MM.1S (cell line): ENCODE measurements around the gene OR9Q1.

Source experiments
- EZH2 ChIP-seq: fragments of 300-600 bp; sonication (generic); optimal IDR thresholded peaks from 2 replicates; pipeline ENCODE3; 2017; ENCODE audit warnings: low read depth, mild to moderate bottlenecking, antibody characterized with exemption, low read length, mixed read lengths
- TF ChIP-seq, protein P1 (sequence below): fragments of 300-600 bp; sonication (generic); IDR thresholded peaks from 2 replicates; pipeline ENCODE4 v1.5.1; 2016; ENCODE audit warnings: antibody characterized with exemption, low read length, mixed read lengths

DNA sequence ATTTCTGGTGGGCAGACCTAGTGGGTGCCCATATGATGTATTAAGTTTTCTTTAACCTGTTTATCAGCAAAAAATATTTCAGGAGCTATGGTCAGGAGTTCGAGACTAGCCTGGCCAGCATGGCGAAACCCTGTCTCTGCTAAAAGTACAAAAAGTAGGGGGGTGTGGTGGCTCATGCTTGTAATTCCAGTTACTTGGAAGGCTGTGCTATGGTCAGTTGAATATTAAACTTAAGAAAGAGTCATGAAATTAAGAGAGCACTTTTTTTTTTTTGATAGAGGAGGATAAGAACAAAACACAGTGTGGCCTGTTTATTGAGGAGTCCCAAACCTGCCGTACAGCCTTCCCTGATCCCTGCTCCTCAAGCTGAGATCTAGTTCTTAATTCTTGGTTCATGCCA, 36.9 kb downstream of the OR9Q1 start:
- TF ChIP-seq, protein P1, sequence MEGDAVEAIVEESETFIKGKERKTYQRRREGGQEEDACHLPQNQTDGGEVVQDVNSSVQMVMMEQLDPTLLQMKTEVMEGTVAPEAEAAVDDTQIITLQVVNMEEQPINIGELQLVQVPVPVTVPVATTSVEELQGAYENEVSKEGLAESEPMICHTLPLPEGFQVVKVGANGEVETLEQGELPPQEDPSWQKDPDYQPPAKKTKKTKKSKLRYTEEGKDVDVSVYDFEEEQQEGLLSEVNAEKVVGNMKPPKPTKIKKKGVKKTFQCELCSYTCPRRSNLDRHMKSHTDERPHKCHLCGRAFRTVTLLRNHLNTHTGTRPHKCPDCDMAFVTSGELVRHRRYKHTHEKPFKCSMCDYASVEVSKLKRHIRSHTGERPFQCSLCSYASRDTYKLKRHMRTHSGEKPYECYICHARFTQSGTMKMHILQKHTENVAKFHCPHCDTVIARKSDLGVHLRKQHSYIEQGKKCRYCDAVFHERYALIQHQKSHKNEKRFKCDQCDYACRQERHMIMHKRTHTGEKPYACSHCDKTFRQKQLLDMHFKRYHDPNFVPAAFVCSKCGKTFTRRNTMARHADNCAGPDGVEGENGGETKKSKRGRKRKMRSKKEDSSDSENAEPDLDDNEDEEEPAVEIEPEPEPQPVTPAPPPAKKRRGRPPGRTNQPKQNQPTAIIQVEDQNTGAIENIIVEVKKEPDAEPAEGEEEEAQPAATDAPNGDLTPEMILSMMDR, result no peak
- TF ChIP-seq EZH2, result no peak
